Peyer's patch (tissue), 4 donors: Measurements from ENCODE around the gene RAPGEF1.

Experiments
- POLR2A ChIP-seq, 2 donors: fragments of 450-650 bp; IDR thresholded peaks; one replicate each; pipeline ENCODE4 v1.5.1; 2017; ENCODE audit warnings: antibody characterized with exemption in 2 of 2, mild to moderate bottlenecking in 2 of 2, moderate library complexity in 2 of 2
- TF ChIP-seq, protein P1 (sequence below), 6 experiments: fragments of 450-650 bp in 4 of 6; fragments of 200-600 bp in 2 of 6; sonication (generic) in 1 of 6; IDR thresholded peaks; one replicate each; pipeline ENCODE4 v1.5.1; 2017 to 2019; ENCODE audit warnings: antibody characterized with exemption in 6 of 6, mild to moderate bottlenecking in 3 of 6, moderate library complexity in 1 of 6

GRCh38 chr9:131603199-131603598 is 136.7 kb downstream of the RAPGEF1 start:
- TF ChIP-seq, protein P1, sequence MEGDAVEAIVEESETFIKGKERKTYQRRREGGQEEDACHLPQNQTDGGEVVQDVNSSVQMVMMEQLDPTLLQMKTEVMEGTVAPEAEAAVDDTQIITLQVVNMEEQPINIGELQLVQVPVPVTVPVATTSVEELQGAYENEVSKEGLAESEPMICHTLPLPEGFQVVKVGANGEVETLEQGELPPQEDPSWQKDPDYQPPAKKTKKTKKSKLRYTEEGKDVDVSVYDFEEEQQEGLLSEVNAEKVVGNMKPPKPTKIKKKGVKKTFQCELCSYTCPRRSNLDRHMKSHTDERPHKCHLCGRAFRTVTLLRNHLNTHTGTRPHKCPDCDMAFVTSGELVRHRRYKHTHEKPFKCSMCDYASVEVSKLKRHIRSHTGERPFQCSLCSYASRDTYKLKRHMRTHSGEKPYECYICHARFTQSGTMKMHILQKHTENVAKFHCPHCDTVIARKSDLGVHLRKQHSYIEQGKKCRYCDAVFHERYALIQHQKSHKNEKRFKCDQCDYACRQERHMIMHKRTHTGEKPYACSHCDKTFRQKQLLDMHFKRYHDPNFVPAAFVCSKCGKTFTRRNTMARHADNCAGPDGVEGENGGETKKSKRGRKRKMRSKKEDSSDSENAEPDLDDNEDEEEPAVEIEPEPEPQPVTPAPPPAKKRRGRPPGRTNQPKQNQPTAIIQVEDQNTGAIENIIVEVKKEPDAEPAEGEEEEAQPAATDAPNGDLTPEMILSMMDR (IDR thresholded peaks at IDR 0.05), result no peak
- TF ChIP-seq POLR2A (IDR thresholded peaks at IDR 0.05), result no peak
